ENCODE results near the gene DLEC1.
"Not testable (repeated sequence)": the region's sequence is repeated elsewhere in the genome, so short reads cannot be mapped to it uniquely, and the experiment has no call there.

- TF ChIP-seq EZH2phosphoT487 (IDR thresholded peaks at IDR 0.05; ENCODE audit: insufficient read depth, low read depth); EZH2 (IDR thresholded peaks at IDR 0.05; ENCODE audit: insufficient read depth, poor library complexity, severe bottlenecking): not testable (repeated sequence)
Measured at GRCh38 chr3:38077073-38077472, 38.1 kb downstream of the DLEC1 start.
